ENCODE results near the gene RAP1GAP2.

RAP1GAP2 gene

DNA sequence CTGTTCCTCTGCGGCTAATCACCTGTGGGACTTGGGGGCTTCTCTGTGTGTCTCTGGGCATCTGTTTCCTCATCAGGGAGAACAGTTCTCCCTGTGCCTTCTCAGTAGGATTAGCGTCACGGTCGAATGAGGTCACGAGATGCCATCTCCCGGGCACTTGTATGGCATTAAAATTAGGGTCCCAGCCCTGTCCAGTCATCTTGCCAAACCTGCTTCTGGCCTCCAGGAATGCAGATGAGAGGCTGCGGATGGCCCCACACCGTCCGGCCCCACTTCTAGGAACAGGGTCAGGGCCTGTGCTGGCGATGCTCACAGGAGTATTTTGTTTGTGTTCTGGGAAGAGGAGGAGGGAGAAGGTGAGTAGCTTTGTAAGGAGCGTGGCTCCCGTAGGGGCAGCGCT lies 208.7 kb downstream of the RAP1GAP2 start:
- DNase-seq = no peak

DNA sequence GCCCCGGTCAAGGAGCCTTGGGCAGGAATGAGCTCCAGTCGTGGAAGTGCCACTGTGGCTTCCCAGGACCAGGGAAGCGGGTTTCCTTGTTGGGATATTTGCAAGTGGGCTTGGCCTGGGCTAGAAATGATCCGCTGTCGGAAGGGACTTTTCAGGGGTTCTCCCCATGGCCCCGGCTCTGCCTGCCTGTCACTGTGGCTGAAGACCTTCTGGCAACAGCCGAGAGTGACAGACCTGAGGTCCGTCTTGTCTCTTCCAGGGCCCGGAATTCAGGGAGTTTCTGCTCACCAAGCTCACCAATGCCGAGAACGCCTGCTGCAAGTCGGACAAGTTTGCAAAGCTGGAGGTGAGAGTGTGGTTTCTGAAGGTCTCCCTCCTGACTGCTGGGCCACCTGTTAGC lies 209.5 kb downstream of the RAP1GAP2 start:
- DNase-seq = no peak

DNA sequence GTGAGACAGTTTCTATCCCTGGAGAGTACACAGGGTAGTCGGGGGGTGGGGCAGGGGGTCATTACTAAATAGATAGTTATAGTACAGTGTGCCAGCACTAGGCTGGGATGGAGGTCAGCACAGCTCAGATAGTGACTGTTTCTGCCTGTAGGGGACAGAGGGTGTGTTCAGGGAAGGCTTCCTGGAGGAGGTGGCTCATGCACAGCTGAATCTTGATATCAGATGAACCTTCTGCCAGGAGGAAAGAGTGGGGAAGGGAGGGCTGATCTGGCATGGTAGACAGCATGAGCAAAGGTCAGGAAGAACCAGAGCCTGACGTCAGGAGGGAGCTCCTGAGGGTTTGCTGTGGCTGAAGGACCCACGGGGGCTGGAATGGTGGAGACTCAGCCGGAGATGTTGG lies 210.6 kb downstream of the RAP1GAP2 start:
- DNase-seq = no peak

DNA sequence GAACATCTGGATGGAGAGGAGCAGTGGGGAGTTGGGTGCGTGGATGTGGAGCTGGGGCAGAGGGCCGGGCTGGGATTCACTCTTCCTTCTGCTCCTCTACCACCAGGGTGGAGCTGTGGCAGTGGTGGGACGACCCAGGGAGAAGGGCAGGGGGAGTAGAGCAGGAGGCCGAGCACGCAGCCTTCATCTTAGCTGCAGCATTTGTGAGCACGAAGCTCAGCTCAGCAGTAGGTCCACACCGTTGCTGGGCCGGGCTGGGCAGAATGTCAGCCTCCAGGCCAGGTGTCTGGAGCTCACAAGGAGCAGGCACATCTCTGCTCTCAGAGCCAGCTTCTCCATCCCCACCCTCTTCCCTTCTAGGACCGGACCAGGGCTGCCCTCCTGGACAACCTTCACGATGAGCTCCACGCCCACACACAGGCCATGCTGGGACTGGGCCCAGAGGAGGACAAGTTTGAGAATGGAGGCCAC lies 211.4 kb downstream of the RAP1GAP2 start:
- DNase-seq = no peak

- DNase-seq = no peak
Observed at GRCh38 chr17:3008336-3009288, 212.4 kb downstream of the RAP1GAP2 start.

DNA sequence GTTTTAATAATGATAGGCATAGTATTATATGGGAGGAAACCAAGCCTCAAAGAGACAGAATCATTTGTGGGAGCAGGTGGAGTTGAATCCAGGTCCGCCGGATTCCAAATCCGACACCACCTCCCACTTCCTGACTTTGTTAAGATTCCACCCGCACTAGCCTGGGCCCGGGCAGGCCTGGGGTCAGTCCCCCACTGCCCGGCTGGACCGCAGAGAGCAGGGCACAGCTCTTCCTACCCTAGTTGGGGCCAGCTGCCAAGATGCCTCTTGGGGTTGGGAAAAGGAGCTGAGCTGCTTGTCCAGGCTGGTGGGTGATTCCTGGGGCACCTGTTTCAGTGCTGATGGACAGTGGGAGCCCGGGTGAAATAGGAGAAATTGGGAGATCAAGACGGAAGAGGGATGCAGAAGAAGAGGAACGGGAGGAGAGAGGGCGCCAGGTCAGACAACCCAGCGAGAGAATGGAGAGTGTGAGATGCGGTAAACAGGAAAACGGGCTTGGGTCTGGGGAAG lies 213.2 kb downstream of the RAP1GAP2 start:
- DNase-seq = no peak

- no peak for DNase-seq
Observed at GRCh38 chr17:3011891-3012290, 215.7 kb downstream of the RAP1GAP2 start.

- DNase-seq = peak in 1 of 2 experiments; percentile 4
Observed at GRCh38 chr17:3012926-3013581, 216.8 kb downstream of the RAP1GAP2 start.

GRCh38 chr17:3015890-3016289 lies 219.7 kb downstream of the RAP1GAP2 start:
- no peak for DNase-seq

- DNase-seq = no peak
Observed at GRCh38 chr17:3017936-3018335, 221.7 kb downstream of the RAP1GAP2 start.

- no peak for DNase-seq
Observed at GRCh38 chr17:3019761-3020160, 223.5 kb downstream of the RAP1GAP2 start.

GRCh38 chr17:3020381-3020780 lies 224.1 kb downstream of the RAP1GAP2 start:
- DNase-seq = no peak

DNA sequence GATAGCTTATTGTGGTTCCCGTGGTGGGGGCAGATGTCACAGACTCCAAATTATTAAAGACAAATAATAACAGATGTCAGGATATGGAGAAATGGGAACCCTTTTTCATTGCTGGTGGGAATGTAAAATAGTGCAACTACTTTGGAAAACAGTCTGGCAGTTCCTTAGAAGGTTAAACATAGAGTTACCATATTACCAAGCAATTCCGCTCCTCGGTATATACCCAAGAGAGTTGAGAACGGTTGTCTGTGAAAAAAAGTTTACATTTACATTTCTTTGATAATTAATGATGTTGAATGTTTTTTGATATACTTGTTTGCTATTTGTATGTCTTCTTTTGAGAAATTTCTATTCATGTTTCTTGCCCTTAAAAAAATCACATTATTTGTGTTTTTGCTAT lies 226.0 kb downstream of the RAP1GAP2 start:
- no peak for DNase-seq

GRCh38 chr17:3024346-3024745 lies 228.1 kb downstream of the RAP1GAP2 start:
- no peak for DNase-seq

GRCh38 chr17:3025421-3026124 lies 229.3 kb downstream of the RAP1GAP2 start:
- no peak for DNase-seq

DNA sequence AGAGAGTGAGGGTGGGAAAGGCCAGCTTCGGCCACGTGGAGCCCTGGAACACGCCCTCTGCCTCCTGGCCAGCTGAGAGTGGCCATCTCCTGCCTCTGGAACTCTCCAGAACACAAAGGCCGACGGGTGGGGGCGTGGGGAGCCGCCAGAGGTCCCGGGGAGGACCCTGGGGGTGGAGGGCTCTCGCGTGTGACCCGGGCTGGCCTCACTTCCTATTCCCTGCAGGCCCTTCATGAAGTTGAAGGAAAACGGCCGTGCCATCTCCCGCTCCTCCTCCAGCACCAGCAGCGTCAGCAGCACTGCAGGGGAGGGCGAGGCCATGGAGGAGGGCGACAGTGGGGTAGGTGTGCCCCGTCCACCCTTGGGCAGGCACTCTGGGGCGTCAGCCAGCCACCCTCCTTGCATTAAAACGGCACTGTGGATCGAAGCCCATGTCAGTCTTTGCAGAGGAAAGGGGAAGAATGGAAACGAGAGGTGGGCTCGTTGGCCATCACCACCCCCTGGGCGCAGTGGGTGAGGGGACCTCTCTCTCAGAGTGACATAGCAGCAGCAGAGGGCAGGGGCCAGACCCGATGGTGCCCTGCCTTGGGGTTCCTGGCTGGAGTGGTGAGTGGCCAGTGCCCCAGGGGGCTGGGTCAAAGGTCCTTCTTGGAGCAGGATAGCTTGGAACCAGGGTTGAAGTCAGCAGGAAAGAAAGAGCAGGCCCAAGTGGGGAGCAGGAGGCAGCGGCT lies 230.1 kb downstream of the RAP1GAP2 start:
- no peak for DNase-seq

DNA sequence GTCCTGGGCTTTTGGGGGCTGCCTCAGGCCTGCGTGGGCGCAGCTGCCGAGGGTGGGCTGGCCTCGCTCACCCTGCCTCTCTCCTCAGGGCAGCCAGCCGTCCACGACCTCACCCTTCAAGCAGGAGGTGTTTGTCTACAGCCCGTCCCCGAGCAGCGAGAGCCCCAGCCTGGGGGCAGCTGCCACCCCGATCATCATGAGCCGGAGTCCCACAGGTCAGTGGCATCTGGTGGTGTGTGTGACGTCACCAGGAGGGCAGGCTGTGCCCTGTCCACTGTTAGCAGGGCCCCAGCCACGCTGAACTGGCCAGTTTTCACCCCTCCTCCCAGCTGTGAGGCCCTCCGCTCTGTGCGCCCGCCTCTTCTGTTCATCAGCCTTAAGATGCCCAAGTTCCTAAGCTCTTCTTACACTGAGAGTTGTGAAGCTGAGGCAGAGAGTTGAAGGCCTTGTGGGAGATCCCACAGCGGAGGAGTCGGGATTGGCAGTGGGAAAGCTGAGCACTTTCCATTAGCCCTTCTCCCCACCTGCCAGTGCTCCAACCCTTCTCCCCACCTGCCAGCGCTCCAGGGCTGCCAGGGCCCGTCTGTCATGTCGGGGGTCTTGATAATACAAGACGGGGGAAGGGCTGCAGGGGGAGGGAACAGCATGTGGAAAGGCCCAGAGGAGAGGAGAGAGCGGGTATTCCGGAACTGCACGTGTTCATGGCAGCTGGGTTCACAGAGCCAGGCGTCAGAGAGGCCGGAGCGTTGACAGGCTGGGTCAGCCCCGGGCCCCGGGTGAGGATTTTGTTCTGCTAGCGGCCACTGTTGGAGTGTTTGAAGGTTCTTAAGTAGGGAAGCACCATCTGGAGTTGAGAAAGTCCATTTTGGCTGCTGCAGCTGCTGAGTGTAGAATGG lies 230.9 kb downstream of the RAP1GAP2 start:
- DNase-seq = no peak

DNA sequence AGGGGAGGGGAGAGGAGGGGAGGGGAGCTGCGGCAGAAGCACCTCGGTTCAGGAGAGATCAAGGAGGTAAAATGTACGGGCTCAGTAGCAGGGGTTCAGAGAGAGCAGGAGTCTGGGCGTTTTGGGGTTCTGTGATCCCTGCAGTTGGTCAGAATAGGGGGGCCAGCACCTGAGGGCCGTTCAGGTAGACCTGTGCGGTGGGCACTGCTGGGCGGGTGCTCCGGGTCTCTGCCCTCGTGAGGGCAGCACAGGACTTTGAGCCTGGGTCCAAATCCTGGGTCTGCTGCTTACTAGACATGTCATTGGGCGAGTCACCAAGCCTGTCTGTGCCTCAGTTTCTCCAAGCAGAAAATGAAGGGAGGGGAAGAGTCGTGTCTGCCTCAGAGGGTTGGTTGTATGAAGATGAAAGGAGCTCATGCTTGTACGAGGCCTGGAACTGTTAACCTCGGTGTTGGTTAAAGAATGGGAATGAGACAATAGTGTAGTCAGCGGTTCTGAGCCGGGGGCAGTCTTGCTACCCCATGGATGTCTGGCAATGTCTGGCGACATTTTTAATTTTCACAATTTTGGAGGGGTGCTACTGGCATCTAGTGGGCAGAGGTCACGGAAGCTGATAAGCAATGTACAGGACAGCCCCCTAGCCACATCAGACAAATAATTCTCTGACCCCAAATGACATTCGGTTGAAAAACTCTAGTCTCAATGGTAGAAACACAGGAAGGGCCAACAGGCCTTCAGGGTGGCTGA lies 231.7 kb downstream of the RAP1GAP2 start:
- DNase-seq = no peak

DNA sequence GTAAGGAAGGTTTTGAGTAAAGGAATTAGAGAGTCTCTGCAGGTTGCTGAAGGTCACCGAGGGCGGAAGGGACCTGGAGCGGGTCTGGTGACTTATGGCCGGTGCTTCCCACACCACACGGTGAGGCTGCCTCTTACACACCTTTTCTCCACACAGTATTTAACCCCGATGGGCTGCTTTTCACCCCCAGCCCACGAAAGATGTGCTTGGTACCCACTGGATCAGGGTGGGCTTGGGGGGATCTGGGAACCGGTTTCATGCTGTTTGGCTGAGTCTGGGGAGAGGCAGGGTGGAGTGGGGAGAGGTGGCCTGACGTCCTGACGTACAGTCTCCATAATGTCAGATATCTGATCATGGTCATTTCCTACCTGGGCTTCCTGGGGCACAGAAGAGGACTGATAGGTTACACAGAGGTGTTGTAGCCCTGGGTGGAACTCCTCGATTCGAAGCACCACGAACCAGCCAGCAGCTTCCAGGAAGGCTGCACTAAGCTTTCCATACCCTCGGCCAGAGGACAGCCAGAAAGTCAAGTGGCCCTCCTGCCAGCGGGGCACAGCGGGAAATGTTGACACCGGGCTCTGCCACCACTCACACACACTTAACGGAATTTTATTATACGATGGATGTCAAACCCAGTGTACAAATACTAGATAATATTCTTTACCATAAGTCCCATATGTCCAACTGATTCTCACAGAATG lies 233.1 kb downstream of the RAP1GAP2 start:
- DNase-seq = no peak

DNA sequence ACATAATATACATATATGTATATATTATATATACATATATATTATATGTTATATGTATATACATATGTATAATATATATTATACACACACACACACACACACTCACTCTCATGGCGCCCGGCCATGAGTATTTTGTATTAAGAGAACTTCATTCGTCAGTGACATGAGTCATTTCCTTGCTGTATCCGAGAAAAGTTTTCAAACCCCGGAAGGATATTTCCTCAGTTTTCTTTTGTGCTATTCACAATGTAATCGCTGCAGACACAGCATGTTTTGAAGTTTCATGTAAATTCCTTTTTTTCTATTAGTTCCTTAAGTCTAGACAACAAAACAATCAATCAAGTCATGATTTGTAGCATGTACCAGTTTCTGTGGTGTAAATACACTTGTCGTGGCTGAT lies 233.9 kb downstream of the RAP1GAP2 start:
- no peak for DNase-seq
